WI38 (cell line): ENCODE measurements around the gene CEP112.

Source experiments
- H3K4me3 ChIP-seq: 2 replicates; pipeline ENCODE4 v1.5.1; 2011; ENCODE audit warnings: low read depth, mild to moderate bottlenecking, control low read depth, low read length
- TF ChIP-seq, protein P1 (sequence below): IDR thresholded peaks from 2 replicates; pipeline ENCODE4 v1.5.1; 2012; ENCODE audit warnings: low read depth, mild to moderate bottlenecking, control low read depth, low read length

Gene CEP112

DNA sequence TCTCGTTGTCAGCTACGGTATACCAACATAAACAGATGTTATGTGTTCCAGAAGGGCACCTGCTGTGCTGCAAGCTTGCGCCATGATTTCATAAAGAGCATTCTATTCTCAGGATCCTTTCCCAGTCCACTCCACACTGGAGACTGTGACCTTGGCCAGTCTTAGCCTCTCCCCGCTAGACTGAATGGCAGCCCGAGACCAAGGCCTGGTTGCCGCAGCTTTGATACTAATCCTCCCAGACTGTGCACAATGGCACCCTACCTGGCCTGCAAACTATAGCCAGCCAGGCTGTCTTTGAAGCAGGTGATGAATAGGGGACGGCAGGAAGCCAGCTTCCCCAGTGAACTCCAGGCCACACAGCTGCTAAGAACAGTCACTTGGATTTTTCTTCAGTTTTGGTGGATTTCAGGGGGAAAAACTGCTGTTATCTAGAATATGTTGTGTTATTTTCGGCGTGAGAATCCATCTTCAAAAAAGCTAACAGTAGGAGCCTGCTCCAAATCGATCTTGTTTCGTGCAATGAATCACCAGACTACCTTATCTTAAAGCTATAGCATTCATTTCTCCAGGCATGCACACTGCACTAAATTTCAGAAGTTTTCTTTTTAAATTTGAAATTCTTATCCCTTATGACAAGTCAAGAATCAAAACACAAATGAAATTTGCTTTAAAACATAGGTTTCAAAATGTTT, 289.0 kb downstream of the CEP112 start:
- H3K4me3 ChIP-seq: no peak overlapping the region
- TF ChIP-seq, protein P1, sequence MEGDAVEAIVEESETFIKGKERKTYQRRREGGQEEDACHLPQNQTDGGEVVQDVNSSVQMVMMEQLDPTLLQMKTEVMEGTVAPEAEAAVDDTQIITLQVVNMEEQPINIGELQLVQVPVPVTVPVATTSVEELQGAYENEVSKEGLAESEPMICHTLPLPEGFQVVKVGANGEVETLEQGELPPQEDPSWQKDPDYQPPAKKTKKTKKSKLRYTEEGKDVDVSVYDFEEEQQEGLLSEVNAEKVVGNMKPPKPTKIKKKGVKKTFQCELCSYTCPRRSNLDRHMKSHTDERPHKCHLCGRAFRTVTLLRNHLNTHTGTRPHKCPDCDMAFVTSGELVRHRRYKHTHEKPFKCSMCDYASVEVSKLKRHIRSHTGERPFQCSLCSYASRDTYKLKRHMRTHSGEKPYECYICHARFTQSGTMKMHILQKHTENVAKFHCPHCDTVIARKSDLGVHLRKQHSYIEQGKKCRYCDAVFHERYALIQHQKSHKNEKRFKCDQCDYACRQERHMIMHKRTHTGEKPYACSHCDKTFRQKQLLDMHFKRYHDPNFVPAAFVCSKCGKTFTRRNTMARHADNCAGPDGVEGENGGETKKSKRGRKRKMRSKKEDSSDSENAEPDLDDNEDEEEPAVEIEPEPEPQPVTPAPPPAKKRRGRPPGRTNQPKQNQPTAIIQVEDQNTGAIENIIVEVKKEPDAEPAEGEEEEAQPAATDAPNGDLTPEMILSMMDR: no peak

DNA sequence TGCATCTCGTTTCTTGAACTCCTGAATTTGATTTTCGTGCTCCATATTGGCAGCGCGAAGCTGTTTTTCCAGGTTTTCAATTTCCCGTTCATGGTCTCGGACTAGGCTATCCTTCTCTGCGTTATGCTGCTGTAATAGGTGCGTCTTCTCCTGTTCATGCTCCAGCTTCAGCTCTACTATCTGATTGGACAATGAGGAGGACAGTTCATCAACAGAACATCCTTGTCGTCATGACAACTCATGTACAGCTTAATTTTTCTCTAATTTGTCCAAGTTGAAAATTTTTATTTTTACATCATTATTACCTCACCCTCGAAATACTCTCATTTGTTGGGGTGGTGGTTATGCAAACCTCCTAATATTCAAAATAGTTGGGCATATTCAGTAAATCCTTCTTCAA, 289.8 kb downstream of the CEP112 start:
- H3K4me3 ChIP-seq: no peak overlapping the region
- TF ChIP-seq, protein P1: no peak

DNA sequence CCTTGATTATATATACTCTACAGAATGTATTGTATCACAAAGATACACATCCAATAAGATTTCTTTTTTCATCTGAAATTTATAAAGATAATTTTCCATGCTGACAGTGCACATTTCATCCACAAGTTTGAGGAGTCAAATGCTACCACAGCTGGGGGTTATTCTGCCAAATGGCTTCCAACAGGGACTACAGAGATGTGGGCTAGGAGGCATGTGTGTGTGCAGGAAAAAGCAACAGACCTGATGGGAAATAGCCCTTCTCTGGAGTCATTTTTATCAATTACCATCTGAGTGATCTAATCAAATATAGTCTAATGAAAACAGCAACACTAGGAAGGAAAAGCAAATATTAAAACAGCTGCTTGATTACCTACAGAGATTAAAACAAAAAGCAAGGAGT, 290.5 kb downstream of the CEP112 start:
- H3K4me3 ChIP-seq: no peak overlapping the region
- TF ChIP-seq, protein P1: no peak

DNA sequence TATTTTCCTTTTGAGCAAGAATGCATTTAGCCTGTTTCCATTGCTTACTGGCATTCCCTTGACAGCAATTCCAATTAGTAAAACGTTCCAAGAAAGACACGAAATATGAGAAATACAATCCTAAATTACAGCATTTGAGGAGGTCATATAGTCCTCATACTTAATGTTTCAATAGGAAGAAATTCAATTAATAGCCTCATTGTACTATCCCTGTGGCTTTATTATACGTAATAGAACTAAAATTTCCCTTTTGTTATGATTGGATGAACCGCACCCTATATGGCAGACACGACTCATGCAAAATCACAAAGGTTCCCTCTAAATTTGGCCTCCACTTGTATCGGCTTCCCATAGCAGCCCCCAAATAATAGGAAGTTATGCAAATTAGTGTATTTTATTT, 291.7 kb downstream of the CEP112 start:
- TF ChIP-seq, protein P1: no peak

DNA sequence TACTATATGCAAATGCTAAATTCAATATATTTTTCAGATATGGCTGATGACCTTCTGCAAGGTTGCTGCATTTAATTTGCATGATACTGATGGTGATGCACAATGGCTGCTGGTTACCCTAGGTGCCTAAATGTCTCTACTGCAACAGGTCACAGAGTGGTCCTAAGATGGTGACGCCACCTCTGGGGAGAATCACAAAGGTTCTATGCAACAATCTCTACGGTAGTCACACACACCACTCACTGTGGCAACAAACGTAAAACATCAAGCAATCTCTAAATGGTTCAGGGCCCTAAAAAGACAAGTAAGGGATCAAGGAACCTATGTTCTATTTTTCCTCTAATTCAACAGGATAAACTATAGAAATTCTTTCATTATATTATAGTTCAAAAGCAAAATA, 293.3 kb downstream of the CEP112 start:
- TF ChIP-seq, protein P1: no peak
- H3K4me3 ChIP-seq: no peak overlapping the region

More for the DNA sequence above, 291.7 kb downstream of the CEP112 start:
- no peak overlapping the region for H3K4me3 ChIP-seq

DNA sequence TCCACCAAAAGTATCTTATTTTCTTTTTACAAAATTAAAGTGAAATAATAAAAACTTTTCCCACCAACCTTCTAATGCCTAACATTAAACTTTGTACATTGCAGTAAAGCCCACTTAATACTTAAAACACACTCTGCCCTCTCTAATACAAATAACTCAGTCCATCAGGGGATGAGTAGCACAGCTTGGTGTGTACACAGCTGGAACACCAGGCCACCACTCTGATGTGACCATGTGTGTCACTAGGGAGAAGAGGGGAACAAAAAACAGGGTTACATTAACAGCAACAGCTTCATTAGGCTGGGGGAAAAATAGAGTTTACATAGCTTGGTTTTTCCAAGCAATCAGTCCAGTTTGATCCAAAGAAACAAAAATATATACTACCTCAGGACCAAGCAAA, 295.0 kb downstream of the CEP112 start:
- TF ChIP-seq, protein P1: no peak
- H3K4me3 ChIP-seq: no peak overlapping the region

DNA sequence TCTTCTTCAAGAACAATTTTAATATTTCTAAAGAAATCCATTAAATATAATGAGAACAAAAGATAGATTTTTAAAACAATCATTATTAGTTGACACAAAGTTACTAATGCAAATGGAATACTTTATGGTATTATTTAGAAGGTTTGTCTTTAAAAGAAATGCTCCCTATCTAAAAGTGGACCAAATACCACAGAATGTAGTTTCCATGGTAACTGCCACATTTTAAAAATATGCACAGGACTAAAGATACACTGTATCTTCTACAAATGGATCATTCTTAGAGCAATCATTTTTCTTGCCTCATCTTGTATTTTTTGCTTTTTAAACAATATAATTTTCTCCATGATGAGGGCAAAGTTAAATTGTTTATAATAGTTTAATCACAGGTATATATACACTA, 296.0 kb downstream of the CEP112 start:
- TF ChIP-seq, protein P1: no peak
- no peak overlapping the region for H3K4me3 ChIP-seq
